ENCODE data around the gene HYLS1. TPM values are rescaled to one million over a fixed set of nuclear protein-coding genes. Genes with fewer than 3 reads are reported as not detected.
"Not testable (repeated sequence)": the region's sequence is repeated elsewhere in the genome, so short reads cannot be mapped to it uniquely, and the experiment has no call there.

Gene HYLS1
- total and polyA plus RNA-seq, 10 of the 15 experiments (the other 5 are each of a cell fraction or from before 2014, with no cell fraction given) = 11.7 to 35.1 (median 17.6) TPM

DNA sequence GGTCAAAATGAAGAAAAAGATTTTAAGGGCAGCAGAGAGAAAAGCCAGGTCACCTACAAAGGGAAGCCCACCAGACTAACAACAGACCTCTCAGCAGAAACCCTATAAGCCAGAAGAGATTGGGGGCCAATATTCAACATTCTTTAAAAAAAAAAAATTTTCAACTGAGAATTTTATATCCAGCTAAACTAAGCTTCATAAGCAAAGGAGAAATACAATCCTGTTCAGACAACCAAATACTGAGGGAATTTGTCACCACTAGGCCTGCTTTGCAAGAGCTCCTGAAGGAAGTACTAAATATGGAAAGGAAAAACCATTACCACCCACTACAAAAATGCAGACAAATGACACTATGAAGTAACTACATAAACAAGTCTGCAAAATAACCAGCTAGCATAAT, 41.3 kb upstream of the HYLS1 start (continued):
- TF ChIP-seq, protein P1, sequence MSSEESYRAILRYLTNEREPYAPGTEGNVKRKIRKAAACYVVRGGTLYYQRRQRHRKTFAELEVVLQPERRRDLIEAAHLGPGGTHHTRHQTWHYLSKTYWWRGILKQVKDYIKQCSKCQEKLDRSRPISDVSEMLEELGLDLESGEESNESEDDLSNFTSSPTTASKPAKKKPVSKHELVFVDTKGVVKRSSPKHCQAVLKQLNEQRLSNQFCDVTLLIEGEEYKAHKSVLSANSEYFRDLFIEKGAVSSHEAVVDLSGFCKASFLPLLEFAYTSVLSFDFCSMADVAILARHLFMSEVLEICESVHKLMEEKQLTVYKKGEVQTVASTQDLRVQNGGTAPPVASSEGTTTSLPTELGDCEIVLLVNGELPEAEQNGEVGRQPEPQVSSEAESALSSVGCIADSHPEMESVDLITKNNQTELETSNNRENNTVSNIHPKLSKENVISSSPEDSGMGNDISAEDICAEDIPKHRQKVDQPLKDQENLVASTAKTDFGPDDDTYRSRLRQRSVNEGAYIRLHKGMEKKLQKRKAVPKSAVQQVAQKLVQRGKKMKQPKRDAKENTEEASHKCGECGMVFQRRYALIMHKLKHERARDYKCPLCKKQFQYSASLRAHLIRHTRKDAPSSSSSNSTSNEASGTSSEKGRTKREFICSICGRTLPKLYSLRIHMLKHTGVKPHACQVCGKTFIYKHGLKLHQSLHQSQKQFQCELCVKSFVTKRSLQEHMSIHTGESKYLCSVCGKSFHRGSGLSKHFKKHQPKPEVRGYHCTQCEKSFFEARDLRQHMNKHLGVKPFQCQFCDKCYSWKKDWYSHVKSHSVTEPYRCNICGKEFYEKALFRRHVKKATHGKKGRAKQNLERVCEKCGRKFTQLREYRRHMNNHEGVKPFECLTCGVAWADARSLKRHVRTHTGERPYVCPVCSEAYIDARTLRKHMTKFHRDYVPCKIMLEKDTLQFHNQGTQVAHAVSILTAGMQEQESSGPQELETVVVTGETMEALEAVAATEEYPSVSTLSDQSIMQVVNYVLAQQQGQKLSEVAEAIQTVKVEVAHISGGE (CRISPR knock-in tag; IDR thresholded peaks at IDR 0.05) = no peak
- TF ChIP-seq IRF4 (IDR thresholded peaks at IDR 0.05; ENCODE audit: low read depth, low read length) (no peak), JUNB (IDR thresholded peaks at IDR 0.05) (no peak), CBX3 (IDR thresholded peaks at IDR 0.05; ENCODE audit: borderline replicate concordance, low read depth) (no peak), STAT1 (conservative IDR thresholded peaks at IDR 0.05) (no peak), NR2C2 (IDR thresholded peaks at IDR 0.05; ENCODE audit: borderline replicate concordance, control insufficient read depth, insufficient read length, low read depth) (no peak), FOXM1 (IDR thresholded peaks at IDR 0.05; ENCODE audit: low read depth, low read length) (no peak), FOXK2 (IDR thresholded peaks at IDR 0.05) (no peak)
- TF ChIP-seq, protein P2, sequence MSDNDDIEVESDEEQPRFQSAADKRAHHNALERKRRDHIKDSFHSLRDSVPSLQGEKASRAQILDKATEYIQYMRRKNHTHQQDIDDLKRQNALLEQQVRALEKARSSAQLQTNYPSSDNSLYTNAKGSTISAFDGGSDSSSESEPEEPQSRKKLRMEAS (IDR thresholded peaks at IDR 0.05; ENCODE audit: low read depth, low read length) = no peak
- TF ChIP-seq, protein P3, sequence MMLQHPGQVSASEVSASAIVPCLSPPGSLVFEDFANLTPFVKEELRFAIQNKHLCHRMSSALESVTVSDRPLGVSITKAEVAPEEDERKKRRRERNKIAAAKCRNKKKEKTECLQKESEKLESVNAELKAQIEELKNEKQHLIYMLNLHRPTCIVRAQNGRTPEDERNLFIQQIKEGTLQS (IDR thresholded peaks at IDR 0.05; ENCODE audit: borderline replicate concordance, extremely low read depth, low read depth, low read length) = no peak

DNA sequence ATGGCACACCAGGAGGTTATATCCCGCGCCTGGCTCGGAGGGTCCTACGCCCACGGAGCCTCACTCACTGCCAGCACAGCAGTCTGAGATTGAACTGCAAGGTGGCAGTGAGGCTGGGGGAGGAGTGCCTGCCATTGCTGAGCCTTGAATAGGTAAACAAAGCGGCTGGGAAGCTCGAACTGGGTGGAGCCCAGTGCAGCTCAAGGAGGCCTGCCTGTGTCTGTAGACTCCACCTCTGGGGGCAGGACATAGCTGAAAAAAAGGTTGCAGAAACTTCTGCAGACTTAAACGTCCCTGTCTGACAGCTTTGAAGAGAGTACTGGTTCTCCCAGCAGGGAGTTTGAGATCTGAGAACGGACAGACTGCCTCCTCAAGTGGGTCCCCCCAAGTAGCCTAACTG, 29.8 kb upstream of the HYLS1 start:
- FAIRE-seq; H3K27me3 ChIP-seq (replicated peaks in 1 of 2; ENCODE audit: control insufficient read depth in 2 of 2, insufficient read depth in 2 of 2, low read length in 1 of 2); POLR2A ChIA-PET; H3K4me2 ChIP-seq (ENCODE audit: control insufficient read depth, insufficient read depth); ATAC-seq; RAD21 ChIA-PET (ENCODE audit: unreplicated experiment); H2AFZ ChIP-seq (ENCODE audit: control insufficient read depth, low read depth, low read length); CTCF ChIA-PET; intact Hi-C loops (cut with micrococcal nuclease; ENCODE audit: unreplicated experiment); H3K9ac ChIP-seq (ENCODE audit: control insufficient read depth, insufficient read depth, low read length); SMC1A ChIA-PET (ENCODE audit: uncharacterized antibody, unreplicated experiment); H3K27ac ChIP-seq (ENCODE audit: control insufficient read depth, insufficient read depth); H3K79me2 ChIP-seq (ENCODE audit: control insufficient read depth, insufficient read depth, low read length); H3K4me3 ChIP-seq; H3K4me1 ChIP-seq (ENCODE audit: control insufficient read depth, insufficient read depth, low read length); H3K36me3 ChIP-seq (ENCODE audit: control insufficient read depth in 2 of 2, insufficient read depth in 2 of 2, low read length in 1 of 2); DNase-seq (ENCODE audit: low read depth, low spot score); BruUV-seq (replicated peaks); in situ Hi-C loops (cut with MboI); H3K9me3 ChIP-seq (replicated peaks; ENCODE audit: control insufficient read depth, insufficient read depth, low read length); H4K20me1 ChIP-seq (ENCODE audit: control insufficient read depth, insufficient read depth): not testable (repeated sequence)
- WGBS (ENCODE audit: insufficient coverage, insufficient replicate concordance, low lambda C conversion rate, missing lambda C conversion rate) = 68% methylated on average over 9 of the region's 9 CpGs

DNA sequence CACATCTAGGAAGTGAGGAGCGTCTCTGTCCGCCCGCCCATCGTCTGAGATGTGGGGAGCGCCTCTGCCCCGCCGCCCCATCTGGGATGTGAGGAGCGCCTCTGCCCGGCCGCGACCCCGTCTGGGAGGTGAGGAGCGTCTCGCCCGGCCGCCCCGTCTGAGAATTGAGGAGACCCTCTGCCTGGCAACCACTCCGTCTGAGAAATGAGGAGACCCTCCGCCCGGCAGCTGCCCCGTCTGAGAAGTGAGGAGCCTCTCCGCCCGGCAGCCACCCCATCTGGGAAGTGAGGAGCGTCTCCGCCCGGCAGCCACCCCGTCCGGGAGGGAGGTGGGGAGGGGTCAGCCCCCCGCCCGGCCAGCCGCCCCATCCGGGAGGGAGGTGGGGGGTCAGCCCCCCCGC, 24.7 kb upstream of the HYLS1 start:
- WGBS (ENCODE audit: insufficient coverage, insufficient replicate concordance, low lambda C conversion rate, missing lambda C conversion rate) = no CpG with 5 or more reads among the region's 33 CpGs
- POLR2A ChIA-PET; H3K79me2 ChIP-seq (ENCODE audit: control insufficient read depth, insufficient read depth, low read length); H3K9ac ChIP-seq (ENCODE audit: control insufficient read depth, insufficient read depth, low read length); intact Hi-C loops (cut with micrococcal nuclease; ENCODE audit: unreplicated experiment); H3K9me3 ChIP-seq (replicated peaks; ENCODE audit: control insufficient read depth, insufficient read depth, low read length); H3K4me3 ChIP-seq; ATAC-seq; CTCF ChIA-PET; H3K27ac ChIP-seq (ENCODE audit: control insufficient read depth, insufficient read depth); FAIRE-seq; H2AFZ ChIP-seq (ENCODE audit: control insufficient read depth, low read depth, low read length); H3K36me3 ChIP-seq (ENCODE audit: control insufficient read depth in 2 of 2, insufficient read depth in 2 of 2, low read length in 1 of 2); BruUV-seq (replicated peaks); DNase-seq (ENCODE audit: low read depth, low spot score); in situ Hi-C loops (cut with MboI); H3K27me3 ChIP-seq (replicated peaks in 1 of 2; ENCODE audit: control insufficient read depth in 2 of 2, insufficient read depth in 2 of 2, low read length in 1 of 2); SMC1A ChIA-PET (ENCODE audit: uncharacterized antibody, unreplicated experiment); H3K4me1 ChIP-seq (ENCODE audit: control insufficient read depth, insufficient read depth, low read length); H3K4me2 ChIP-seq (ENCODE audit: control insufficient read depth, insufficient read depth); RAD21 ChIA-PET (ENCODE audit: unreplicated experiment); H4K20me1 ChIP-seq (ENCODE audit: control insufficient read depth, insufficient read depth): not testable (repeated sequence)
